Breast epithelium (tissue), 3 donors: ENCODE results near the gene SBK2.

ENCODE experiments used
- POLR2A ChIP-seq: fragments of 450-650 bp; IDR thresholded peaks from one replicate; pipeline ENCODE4 v1.6.1; 2016; ENCODE audit warnings: antibody characterized with exemption, mild to moderate bottlenecking, moderate library complexity
- POLR2AphosphoS5 ChIP-seq, 3 donors: sonication (generic); formaldehyde crosslinking; IDR thresholded peaks; one replicate each; pipeline ENCODE4 v1.6.1; 2017; ENCODE audit warnings: antibody characterized with exemption in 3 of 3
- TF ChIP-seq, protein P1 (sequence below), 3 donors: fragments of 450-650 bp; IDR thresholded peaks; one replicate each; pipeline ENCODE4 v1.5.1; 2016 to 2017; ENCODE audit warnings: antibody characterized with exemption in 3 of 3, mild to moderate bottlenecking in 3 of 3, moderate library complexity in 3 of 3

DNA sequence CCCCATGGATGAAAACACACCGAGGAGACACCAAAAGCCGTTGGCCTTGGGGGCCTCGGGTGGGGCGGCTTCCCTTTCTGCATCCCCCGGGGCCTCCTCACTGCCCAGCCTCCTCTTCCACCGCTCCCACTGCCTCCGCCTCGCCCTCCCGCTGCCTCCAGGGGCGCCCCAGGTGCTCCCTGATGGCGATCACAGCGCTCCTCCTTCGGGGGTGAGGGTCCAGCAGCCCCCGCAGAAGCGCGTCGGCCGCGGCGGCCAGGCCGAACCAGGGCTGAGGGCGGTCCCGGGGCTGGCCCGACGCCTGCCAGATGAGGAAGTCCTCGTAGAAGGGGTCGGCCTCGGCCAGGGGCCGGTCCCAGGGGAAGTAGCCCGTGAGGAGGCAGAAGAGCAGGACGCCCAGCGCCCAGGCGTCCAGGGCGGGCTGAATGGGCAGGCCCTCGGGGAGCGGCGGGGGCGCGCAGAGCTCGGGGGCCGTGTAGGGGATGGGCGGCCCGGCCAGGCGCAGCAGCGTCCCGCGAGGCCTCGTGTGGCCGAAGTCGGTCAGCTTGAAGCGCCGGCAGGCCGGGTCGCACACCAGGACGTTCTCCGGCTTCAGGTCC, 7.2 kb downstream of the SBK2 start:
- TF ChIP-seq, protein P1, sequence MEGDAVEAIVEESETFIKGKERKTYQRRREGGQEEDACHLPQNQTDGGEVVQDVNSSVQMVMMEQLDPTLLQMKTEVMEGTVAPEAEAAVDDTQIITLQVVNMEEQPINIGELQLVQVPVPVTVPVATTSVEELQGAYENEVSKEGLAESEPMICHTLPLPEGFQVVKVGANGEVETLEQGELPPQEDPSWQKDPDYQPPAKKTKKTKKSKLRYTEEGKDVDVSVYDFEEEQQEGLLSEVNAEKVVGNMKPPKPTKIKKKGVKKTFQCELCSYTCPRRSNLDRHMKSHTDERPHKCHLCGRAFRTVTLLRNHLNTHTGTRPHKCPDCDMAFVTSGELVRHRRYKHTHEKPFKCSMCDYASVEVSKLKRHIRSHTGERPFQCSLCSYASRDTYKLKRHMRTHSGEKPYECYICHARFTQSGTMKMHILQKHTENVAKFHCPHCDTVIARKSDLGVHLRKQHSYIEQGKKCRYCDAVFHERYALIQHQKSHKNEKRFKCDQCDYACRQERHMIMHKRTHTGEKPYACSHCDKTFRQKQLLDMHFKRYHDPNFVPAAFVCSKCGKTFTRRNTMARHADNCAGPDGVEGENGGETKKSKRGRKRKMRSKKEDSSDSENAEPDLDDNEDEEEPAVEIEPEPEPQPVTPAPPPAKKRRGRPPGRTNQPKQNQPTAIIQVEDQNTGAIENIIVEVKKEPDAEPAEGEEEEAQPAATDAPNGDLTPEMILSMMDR (IDR thresholded peaks at IDR 0.05): no peak
- TF ChIP-seq POLR2AphosphoS5 (IDR thresholded peaks at IDR 0.05) (no peak), POLR2A (no peak)
